AG09319 (cell line): ENCODE data around the gene PDE10A.

ENCODE experiments used
- DNase-seq: peaks from one replicate; pipeline ENCODE4 v3.0.0-alpha.2; 2010; ENCODE audit warnings: low read depth; ENCODE audit errors: extremely low read depth
- CTCF ChIP-seq: IDR thresholded peaks from 2 replicates; pipeline ENCODE4 v1.5.1; 2011; ENCODE audit warnings: low read depth, mild to moderate bottlenecking, inconsistent platforms, low read length, moderate library complexity

Gene PDE10A

GRCh38 chr6:165662749-165663376 is at the start of gene PDE10A:
TSS of gene PDE10A (minus strand) at chr6:165663241. CDS start at chr6:165662811, 430 bp downstream.
- no peak for DNase-seq
- no peak for TF ChIP-seq CTCF

GRCh38 chr6:165708985-165709576 is 46.0 kb upstream of the PDE10A start:
- no peak for DNase-seq
- TF ChIP-seq CTCF, result no peak

DNA sequence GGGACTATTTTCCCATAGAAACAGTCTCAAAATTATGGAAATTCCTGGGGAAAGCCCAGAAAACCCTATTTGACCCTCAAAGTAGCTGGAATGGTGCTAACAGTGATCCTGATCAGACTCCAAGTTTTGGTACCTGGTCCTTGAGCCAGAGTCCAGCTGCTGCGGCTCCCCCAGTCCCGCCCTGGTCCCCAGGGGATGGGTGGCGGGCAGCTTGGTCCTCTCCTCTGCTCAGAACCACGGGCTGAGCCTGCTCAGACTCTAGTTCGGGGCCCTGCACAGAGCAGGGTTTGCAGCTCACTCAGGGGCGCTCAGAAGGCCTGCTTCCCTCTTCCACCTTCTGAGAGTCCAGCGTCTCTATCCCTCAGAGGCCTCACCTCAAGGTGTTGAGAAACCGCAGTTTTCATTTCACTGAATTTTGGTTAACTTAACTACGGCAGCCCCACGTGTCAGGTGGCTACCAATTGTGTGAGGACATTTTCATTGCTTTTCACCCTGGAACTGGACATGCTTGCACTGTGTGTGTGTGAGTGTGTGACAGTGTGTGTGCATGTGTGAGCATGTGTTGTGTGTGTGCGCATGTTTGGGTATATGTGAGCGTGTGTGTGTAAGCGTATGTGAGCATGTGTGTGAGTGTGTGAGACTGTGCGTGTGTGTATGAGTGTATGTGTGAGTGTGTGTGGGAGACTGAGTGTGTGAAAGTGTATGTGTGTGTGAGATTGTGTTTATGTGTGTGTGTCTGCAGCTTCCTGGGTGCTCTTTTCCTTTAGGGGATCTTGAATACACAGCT is 44.2 kb upstream of the PDE10A start:
- no peak for DNase-seq
- no peak for TF ChIP-seq CTCF

DNA sequence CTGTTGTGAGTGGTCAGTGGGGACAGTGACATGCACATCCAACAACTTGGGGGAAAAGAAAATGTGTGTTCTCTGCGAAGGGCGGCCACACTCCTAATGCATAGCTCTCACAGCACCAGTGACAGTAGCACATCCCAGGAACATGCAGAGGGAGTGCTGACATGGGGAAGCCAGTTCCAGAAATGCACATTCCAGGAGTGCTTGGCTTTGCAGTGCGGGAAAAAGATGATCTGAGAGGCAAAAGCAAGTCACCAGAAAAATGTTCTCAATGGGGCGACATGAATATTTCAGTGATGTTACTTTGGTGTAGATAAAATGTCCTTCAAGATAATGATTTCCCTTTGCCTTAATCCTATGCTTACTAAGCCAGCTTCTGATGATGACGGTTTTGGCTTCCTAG is 42.9 kb upstream of the PDE10A start:
- no peak for TF ChIP-seq CTCF
- no peak for DNase-seq

- no peak for TF ChIP-seq CTCF
- DNase-seq, result no peak
Measured at GRCh38 chr6:165704045-165704748, 41.2 kb upstream of the PDE10A start.

- no peak for DNase-seq
- TF ChIP-seq CTCF, result no peak
Measured at GRCh38 chr6:165702669-165703068, 39.6 kb upstream of the PDE10A start.
